ENCODE measurements around the gene KDM7A. TPM values are rescaled to one million over a fixed set of nuclear protein-coding genes. Genes with fewer than 3 reads are reported as not detected.

KDM7A gene
- total RNA-seq, 1 experiment from 2014 or later, result 1.5 TPM

DNA sequence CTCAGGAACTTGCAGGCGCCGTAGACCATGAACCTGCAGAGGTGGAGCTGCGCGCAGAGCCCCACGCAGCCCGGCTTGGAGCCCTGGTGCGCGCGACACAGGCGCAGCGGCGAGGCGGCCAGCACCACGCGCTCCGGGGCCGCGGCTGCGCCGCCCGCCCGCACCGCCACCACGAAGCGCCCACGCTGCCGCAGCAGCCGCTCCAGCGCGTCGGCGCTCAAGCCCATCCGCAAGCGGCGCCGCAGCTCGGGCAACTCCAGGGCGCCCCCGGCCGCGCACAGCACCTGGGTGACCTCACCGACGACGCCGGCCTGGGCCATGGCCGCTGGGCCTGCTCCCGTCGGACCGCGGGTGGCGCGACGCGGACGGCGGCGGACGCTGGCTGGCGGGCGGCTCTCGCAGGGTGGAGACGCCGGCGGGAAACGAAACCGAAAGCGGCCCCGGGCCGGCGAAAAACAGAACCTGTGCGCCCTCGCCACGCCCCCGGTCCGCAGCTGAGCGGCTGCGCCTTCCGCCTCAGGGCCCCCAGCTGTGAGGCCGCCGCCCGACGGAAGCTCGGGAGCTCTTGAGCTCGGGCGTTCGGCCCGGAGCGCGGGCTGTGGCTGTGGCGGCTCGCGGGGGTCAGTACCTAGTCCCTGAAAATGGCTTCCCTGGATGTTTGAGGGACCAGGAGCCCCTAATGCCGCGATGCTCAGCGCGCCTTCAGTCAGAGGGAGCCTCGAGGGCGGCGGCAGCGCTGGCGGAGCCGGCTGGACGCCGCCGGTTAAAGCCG lies 114.1 kb downstream of the KDM7A start, which contains the start of gene PARP12:
Gene PARP12, minus strand, starts transcription at position 424 of the 772 bp plus-strand sequence. Its CDS starts 104 bp downstream, at position 320.
- POLR2A ChIA-PET (ENCODE audit: unreplicated experiment), result interaction anchor here (0.7 kb wide), 1 partner anchor 158 kb away, joined by 3 read pairs; no protein-coding TSS in a partner anchor
- TF ChIP-seq EZH2 (IDR thresholded peaks at IDR 0.05; ENCODE audit: low read depth), result no peak
- TF ChIP-seq, protein P1, sequence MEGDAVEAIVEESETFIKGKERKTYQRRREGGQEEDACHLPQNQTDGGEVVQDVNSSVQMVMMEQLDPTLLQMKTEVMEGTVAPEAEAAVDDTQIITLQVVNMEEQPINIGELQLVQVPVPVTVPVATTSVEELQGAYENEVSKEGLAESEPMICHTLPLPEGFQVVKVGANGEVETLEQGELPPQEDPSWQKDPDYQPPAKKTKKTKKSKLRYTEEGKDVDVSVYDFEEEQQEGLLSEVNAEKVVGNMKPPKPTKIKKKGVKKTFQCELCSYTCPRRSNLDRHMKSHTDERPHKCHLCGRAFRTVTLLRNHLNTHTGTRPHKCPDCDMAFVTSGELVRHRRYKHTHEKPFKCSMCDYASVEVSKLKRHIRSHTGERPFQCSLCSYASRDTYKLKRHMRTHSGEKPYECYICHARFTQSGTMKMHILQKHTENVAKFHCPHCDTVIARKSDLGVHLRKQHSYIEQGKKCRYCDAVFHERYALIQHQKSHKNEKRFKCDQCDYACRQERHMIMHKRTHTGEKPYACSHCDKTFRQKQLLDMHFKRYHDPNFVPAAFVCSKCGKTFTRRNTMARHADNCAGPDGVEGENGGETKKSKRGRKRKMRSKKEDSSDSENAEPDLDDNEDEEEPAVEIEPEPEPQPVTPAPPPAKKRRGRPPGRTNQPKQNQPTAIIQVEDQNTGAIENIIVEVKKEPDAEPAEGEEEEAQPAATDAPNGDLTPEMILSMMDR (conservative IDR thresholded peaks at IDR 0.05), result no peak
- H3K27me3 ChIP-seq (ENCODE audit: insufficient read depth, low read depth), result no peaks in the 10 kb centered on the region
- H3K4me2 ChIP-seq, result peak within 1 kb of the TSS; percentile 91
- BruUV-seq (replicated peaks), result no TSS peak
- intact Hi-C loops (cut with micrococcal nuclease; ENCODE audit: unreplicated experiment), result loop anchor here (2.0 to 10.0 kb wide), 2 partner anchors 112 to 252 kb away; no protein-coding TSS in a partner anchor
- H3K36me3 ChIP-seq (ENCODE audit: low read depth), result no peaks in the 10 kb centered on the region
- H3F3A ChIP-seq (ENCODE audit: insufficient read depth, low read depth), result peaks cover 8% of the 10 kb centered on the region; the same call in 1 of the 2 replicates
- no peaks in the 10 kb centered on the region for H4K20me1 ChIP-seq (ENCODE audit: insufficient read depth)
- peak; percentile 70 to 91 for DNase-seq
- H3K4me3 ChIP-seq, result peak within 1 kb of the TSS; percentile 87
- H3K27ac ChIP-seq, result no peak within 1 kb of the TSS
- CTCF ChIA-PET, result no interaction called here
- H2AFZ ChIP-seq, result peak within 1 kb of the TSS; percentile 98
- H3K4me1 ChIP-seq (replicated peaks; ENCODE audit: insufficient read depth), result peaks cover 37% of the 10 kb centered on the region
- no peaks in the 10 kb centered on the region for H3K9me2 ChIP-seq (ENCODE audit: insufficient read depth)
- peaks cover 12% of the 10 kb centered on the region for H3K79me2 ChIP-seq (ENCODE audit: low read depth)
- peaks cover 15% of the 10 kb centered on the region; the same call in 1 of the 2 replicates for H3K9me3 ChIP-seq (ENCODE audit: insufficient read depth, low read depth)

DNA sequence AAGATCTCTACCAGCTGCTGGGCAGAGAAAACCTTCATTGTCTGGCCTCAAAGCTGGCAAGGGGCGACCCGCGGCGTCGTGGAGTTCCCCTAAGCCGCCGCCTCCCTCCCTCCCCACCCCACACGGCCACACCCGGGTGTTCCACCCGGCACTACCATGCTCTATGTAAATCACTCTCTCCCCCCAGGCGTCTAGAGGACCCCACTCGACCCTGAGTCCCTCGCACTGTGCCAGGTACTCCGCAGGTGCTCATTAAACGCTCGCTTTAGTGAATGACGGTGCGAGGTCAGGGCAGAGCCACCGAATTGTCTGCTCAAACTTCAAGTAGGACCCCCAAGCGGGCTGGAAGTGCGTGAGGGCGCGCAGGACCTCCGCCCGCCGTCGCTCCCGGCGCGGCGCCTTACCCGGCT lies 114.7 kb downstream of the KDM7A start:
- CTCF ChIA-PET, result no interaction called here
- Histone ChIP-seq H3K9me3 (ENCODE audit: insufficient read depth, low read depth) (peaks cover 13% of the 10 kb centered on the region; the same call in 1 of the 2 replicates), H3K4me2 (peak overlapping the region; percentile 91), H3K36me3 (ENCODE audit: low read depth) (no peaks in the 10 kb centered on the region), H2AFZ (peak overlapping the region; percentile 98), H3K9me2 (ENCODE audit: insufficient read depth) (no peaks in the 10 kb centered on the region), H3K27ac (no peak overlapping the region), H4K20me1 (ENCODE audit: insufficient read depth) (no peaks in the 10 kb centered on the region), H3K4me3 (peak overlapping the region; percentile 87), H3K79me2 (ENCODE audit: low read depth) (peaks cover 12% of the 10 kb centered on the region), H3K4me1 (replicated peaks; ENCODE audit: insufficient read depth) (peaks cover 37% of the 10 kb centered on the region), H3K27me3 (ENCODE audit: insufficient read depth, low read depth) (no peaks in the 10 kb centered on the region), H3F3A (ENCODE audit: insufficient read depth, low read depth) (peaks cover 8% of the 10 kb centered on the region; the same call in 1 of the 2 replicates)
- BruUV-seq (replicated peaks), result no TSS peak
- intact Hi-C loops (cut with micrococcal nuclease; ENCODE audit: unreplicated experiment), result loop anchor here (2.0 to 10.0 kb wide), 2 partner anchors 113 to 253 kb away; no protein-coding TSS in a partner anchor
- POLR2A ChIA-PET (ENCODE audit: unreplicated experiment), result no interaction called here
- TF ChIP-seq, protein P1 (conservative IDR thresholded peaks at IDR 0.05), result no peak
- no peak for TF ChIP-seq EZH2 (IDR thresholded peaks at IDR 0.05; ENCODE audit: low read depth)
- DNase-seq, result no peak

DNA sequence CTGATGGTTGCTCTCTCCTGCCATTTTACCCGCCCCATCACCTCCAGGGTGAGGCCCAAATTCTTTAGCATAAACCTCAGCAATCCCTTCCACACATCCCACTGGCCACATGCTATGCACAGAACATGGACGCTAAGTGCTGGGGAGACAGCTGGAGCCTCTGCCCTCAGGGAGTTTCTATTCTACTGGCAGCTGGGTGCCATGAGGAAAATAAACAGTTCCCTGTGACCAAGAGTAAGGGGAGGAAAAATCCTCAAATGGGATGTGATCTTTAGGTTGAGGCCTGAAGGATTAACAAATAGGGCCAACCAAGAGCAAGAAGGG lies 115.2 kb downstream of the KDM7A start:
- DNase-seq, result no peak
- peak overlapping the region; percentile 87; the same call in 1 of the 2 replicates for H3K4me3 ChIP-seq
- H3K27ac ChIP-seq, result no peak overlapping the region
- ChIA-PET POLR2A (ENCODE audit: unreplicated experiment) (interaction anchor here (0.5 kb wide), 1 partner anchor 255 kb away, joined by 7 read pairs; no protein-coding TSS in a partner anchor), CTCF (no interaction called here)
- TF ChIP-seq, protein P1 (conservative IDR thresholded peaks at IDR 0.05), result no peak
- TF ChIP-seq EZH2 (IDR thresholded peaks at IDR 0.05; ENCODE audit: low read depth), result no peak
- H3K79me2 ChIP-seq (ENCODE audit: low read depth), result peaks cover 12% of the 10 kb centered on the region
- intact Hi-C loops (cut with micrococcal nuclease; ENCODE audit: unreplicated experiment), result loop anchor here (10.0 kb wide), 1 partner anchor 253 kb away; no protein-coding TSS in a partner anchor
- peak overlapping the region; percentile 98; the same call in 1 of the 2 replicates for H2AFZ ChIP-seq
- peaks cover 37% of the 10 kb centered on the region for H3K4me1 ChIP-seq (replicated peaks; ENCODE audit: insufficient read depth)
- peaks cover 8% of the 10 kb centered on the region; the same call in 1 of the 2 replicates for H3F3A ChIP-seq (ENCODE audit: insufficient read depth, low read depth)
- BruUV-seq (replicated peaks), result no TSS peak
- no peaks in the 10 kb centered on the region for H3K9me2 ChIP-seq (ENCODE audit: insufficient read depth)
- H4K20me1 ChIP-seq (ENCODE audit: insufficient read depth), result no peaks in the 10 kb centered on the region
- peaks cover 8% of the 10 kb centered on the region; the same call in 1 of the 2 replicates for H3K9me3 ChIP-seq (ENCODE audit: insufficient read depth, low read depth)
- no peaks in the 10 kb centered on the region for H3K36me3 ChIP-seq (ENCODE audit: low read depth)
- H3K27me3 ChIP-seq (ENCODE audit: insufficient read depth, low read depth), result no peaks in the 10 kb centered on the region
- peak overlapping the region; percentile 91 for H3K4me2 ChIP-seq

All from PC-9 (cell line).